GM12891 (cell line): ENCODE results near the gene TSSK3.
A peak's percentile ranks its signal among the peaks of the same experiment; 100 is the strongest.

Experiments
- DNase-seq: peaks from one replicate; pipeline ENCODE4 v3.0.0; 2011; ENCODE audit warnings: low spot score; ENCODE audit not compliant: insufficient read length
- FAIRE-seq: peaks from 2 replicates; lab custom pipeline; 2011; peaks lifted over from hg19 to GRCh38; lab: Jason Lieb, UNC
- PAX5 ChIP-seq: IDR thresholded peaks from 2 replicates; pipeline ENCODE4 v1.6.1; 2011; ENCODE audit warnings: low read length, moderate library complexity, mild to moderate bottlenecking; ENCODE audit not compliant: insufficient read depth, severe bottlenecking
- POLR2A ChIP-seq: IDR thresholded peaks from 2 replicates; pipeline ENCODE4 v1.6.1; 2011; ENCODE audit warnings: low read depth, low read length, control low read depth
- POLR2AphosphoS5 ChIP-seq: IDR thresholded peaks from 2 replicates; pipeline ENCODE4 v1.6.1; 2011; ENCODE audit warnings: low read depth, low read length, control low read depth
- POU2F2 ChIP-seq: IDR thresholded peaks from 2 replicates; pipeline ENCODE4 v1.6.1; 2011; ENCODE audit warnings: low read depth, mild to moderate bottlenecking, control low read depth, low read length, moderate library complexity
- SPI1 ChIP-seq: IDR thresholded peaks from 2 replicates; pipeline ENCODE4 v1.6.1; 2011; ENCODE audit warnings: low read depth, low read length, control low read depth
- TAF1 ChIP-seq: IDR thresholded peaks from 2 replicates; pipeline ENCODE4 v1.6.1; 2011; ENCODE audit warnings: low read depth, low read length, control low read depth

TSSK3 gene

DNA sequence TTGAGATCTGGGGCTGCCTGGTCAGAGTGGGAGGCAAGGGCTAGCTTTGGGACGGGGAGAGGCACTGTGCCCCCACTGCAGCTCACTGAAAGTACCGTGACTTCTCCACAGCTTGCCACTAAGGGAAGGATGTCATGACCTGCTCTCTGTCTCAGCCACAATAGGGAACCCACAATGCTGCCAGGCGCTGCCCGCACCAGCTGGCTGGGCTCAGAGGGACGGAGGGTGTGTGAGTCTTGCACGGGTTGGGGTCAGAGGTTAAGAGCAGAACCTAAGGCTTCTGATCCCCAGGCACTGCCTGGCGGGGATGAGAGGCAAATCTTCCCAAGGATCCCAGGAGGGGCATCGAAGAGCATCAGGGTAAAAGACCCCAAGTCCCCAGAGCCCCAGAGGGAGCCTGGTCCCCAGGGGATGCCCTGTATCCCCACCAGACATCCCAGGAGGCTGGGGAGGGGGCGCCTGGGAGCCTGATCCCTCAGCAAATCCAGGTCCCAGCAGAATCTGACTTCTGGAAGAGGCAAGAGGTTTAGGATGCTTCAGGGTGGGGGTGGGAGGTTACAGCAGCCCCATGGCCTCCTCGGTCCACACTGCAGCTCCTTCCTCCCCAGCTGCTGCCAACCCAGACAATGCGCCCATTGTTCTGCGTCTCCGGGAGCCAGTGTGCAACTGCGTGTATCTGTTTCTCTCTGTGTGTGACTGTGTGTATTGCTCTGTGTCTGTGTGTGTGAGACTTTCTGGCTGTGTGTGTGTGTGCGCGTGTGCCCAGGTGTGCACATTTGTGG, 24.3 kb upstream of the TSSK3 start:
- FAIRE-seq (peak; percentile 83), DNase-seq (no peak)
- TF ChIP-seq PAX5 (no peak), SPI1 (0 out of 2 replicates have a peak, but pooled peaks have one; percentile 12)

DNA sequence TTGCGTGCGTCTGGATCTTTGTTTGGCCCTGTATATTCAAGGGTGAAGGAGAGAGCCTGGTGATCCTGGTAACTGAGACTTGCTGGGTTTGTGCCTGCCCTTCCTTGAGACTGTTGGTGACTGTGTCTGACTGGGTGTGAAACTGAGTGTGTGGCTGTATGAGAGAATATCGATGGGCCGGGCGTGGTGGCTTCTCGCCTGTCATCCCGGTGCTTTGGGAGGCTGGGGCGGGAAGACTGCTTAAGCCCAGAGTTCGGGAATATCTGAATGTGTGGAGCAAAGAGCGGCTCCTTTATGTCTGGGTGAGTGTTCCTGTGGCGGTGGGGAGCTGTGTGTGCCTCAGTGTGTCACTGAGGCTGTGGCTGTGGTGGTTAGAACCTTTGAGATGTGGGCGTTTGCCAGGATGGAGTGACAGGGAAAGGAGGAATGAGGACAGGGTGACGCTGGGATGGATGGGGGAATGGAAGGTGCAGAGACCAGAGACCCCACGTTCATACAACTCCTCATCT, 23.6 kb upstream of the TSSK3 start:
- DNase-seq (no peak), FAIRE-seq (no peak)
- no peak for TF ChIP-seq SPI1
- no peak for TF ChIP-seq TAF1
- TF ChIP-seq PAX5: no peak
- TF ChIP-seq POU2F2: no peak
- TF ChIP-seq POLR2A: no peak
- no peak for TF ChIP-seq POLR2AphosphoS5

GRCh38 chr1:32339363-32339978, 22.9 kb upstream of the TSSK3 start:
- DNase-seq (peak; percentile 49), FAIRE-seq (peak; percentile 75)
- no peak for TF ChIP-seq PAX5
- peak; percentile 98 for TF ChIP-seq SPI1

- TF ChIP-seq POLR2A (no peak), POLR2AphosphoS5 (no peak), PAX5 (no peak), TAF1 (no peak), SPI1 (no peak), POU2F2 (no peak)
- FAIRE-seq: no peak
- no peak for DNase-seq
Observed at GRCh38 chr1:32341186-32341757, 21.1 kb upstream of the TSSK3 start.

DNA sequence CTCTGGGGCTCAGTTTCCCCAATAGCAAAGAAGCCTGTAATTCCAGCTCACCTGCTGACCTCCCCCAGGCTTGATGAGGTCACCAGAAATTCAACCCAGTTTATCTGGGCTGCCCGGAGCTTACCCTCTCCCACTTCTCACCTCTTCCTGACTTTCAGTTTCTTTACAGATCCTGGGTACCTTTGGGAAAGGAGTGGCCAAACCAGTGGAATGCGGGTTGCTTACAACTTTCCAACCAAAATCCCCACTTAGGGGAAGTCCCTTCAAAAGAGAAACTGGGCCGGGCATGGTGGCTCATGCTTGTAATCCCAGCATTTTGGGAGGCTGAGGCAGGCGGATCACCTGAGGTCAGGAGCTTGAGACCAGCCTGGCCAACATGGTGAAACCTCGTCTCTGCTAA, 20.4 kb upstream of the TSSK3 start:
- TF ChIP-seq POU2F2: no peak
- TF ChIP-seq SPI1: no peak
- no peak for TF ChIP-seq TAF1
- TF ChIP-seq PAX5: no peak
- no peak for TF ChIP-seq POLR2A
- TF ChIP-seq POLR2AphosphoS5: no peak
- no peak for DNase-seq
- FAIRE-seq: no peak

DNA sequence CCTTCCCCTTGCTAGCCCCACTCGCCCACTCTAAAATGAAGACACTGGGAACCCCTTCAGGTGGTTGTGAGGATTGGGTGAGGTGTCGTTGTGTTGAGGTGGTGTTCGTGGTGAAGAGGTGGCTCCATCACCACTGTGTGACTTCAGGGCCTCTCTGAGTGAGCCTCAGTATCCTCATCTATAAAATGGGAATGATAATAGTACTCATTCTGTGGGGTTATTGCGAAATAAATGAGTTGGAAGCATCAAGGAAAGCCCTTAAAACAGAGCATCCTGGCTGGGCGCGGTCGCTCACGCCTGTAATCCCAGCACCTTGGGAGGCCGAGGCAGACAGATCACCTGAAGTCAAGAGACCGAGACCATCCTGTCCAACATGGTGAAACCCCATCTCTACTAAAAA, 19.6 kb upstream of the TSSK3 start:
- FAIRE-seq (no peak), DNase-seq (no peak)
- no peak for TF ChIP-seq TAF1
- no peak for TF ChIP-seq SPI1
- no peak for TF ChIP-seq POU2F2
- no peak for TF ChIP-seq PAX5
- no peak for TF ChIP-seq POLR2A
- no peak for TF ChIP-seq POLR2AphosphoS5

- TF ChIP-seq POLR2AphosphoS5 (no peak), SPI1 (no peak), TAF1 (no peak), PAX5 (no peak), POLR2A (no peak), POU2F2 (no peak)
- DNase-seq: no peak
Observed at GRCh38 chr1:32345289-32345827, 17.0 kb upstream of the TSSK3 start.

GRCh38 chr1:32346532-32347157, 15.7 kb upstream of the TSSK3 start:
- TF ChIP-seq POLR2A (no peak), POLR2AphosphoS5 (no peak), POU2F2 (no peak), TAF1 (no peak), PAX5 (no peak), SPI1 (no peak)
- DNase-seq: no peak
- FAIRE-seq: no peak

More at GRCh38 chr1:32345289-32345827, 17.0 kb upstream of the TSSK3 start:
- no peak for FAIRE-seq
